T-helper 22 cell (primary cell): ENCODE measurements around the gene ADM5.

Experiments used
- DNase-seq: peaks from one replicate; pipeline ENCODE4 v3.0.0-alpha.2; 2020; ENCODE audit warnings: low read depth

Gene ADM5

DNA sequence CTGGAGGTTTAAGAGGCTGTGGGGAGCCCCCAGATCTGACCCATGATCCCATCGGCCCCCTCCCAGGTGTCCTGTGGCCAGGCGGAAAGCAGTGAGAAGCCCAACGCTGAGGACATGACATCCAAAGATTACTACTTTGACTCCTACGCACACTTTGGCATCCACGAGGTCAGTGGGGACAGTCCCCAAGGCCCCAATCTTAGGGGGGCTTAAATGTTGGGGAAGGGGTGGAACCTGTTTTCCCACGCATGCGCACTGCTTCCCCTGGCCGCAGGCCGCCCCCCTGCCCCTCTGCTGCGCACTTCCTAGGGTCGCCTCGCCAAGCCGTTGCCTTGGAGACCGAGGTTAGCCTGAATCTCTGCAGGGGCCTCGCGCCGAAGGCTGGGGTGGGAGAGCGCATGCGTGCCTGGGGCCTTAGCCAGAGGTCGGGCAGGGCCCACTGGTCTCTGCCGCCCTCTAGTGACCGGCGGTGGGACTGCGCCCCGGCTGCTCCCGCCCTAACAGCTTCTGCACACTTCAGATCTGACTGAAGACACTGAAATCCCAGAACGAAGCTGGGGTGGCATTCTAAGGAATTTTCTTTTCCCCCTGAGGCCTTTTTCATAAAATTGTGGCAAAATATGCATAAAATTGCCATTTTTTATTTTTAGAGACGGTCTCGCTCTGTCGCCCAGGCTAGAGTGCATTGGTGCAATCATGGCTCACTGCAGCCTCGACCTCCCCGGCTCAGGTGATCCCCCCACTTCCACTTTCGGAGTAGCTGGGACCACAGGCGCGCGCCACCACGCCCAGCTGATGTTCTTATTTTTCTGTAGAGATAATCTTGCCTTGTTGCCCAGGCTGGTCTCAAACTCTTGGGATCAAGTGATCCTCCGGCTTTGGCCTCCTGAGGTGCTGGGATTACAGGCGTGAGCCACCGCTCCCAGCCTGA, 8.7 kb upstream of the ADM5 start:
- DNase-seq: peak; percentile 79

GRCh38 chr19:49681830-49682229, 7.6 kb upstream of the ADM5 start:
- DNase-seq: no peak

DNA sequence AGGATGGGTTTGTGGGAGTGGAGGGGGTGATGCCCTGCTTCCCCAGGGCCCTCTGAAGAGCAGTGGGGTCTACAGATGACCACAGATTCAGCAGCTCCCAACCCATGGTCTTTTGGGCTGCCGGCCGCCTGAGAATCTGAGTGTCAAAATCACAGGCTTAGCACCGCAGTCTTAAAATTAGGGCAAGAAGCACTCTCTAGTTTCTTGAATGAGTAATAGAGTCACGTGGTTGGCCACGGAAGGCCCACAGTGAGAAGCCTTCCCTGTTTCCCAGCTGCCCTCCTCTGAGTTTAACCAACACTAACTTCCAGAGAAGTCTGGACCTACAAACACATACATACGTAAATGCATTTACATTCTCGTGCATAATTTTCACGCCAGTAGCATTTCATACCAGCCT, 7.1 kb upstream of the ADM5 start:
- DNase-seq: no peak

DNA sequence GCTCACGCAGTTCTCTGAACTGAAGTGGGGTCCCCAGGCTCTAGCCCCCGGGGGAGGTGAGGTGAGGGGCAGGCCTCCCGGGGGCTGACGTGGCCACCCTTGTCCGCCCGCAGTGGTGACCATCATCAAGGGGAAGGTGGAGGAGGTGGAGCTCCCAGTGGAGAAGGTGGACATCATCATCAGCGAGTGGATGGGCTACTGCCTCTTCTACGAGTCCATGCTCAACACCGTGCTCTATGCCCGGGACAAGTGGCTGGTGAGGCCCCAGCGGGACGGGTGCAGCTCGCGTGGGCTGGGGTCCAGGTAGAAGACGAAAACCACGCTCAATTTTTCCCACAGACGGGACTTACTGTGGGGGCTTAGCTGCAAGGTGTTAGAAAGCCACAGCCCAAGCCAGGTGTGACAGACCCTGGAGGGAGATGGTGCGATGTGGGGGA, 5.6 kb upstream of the ADM5 start:
- DNase-seq: no peak

DNA sequence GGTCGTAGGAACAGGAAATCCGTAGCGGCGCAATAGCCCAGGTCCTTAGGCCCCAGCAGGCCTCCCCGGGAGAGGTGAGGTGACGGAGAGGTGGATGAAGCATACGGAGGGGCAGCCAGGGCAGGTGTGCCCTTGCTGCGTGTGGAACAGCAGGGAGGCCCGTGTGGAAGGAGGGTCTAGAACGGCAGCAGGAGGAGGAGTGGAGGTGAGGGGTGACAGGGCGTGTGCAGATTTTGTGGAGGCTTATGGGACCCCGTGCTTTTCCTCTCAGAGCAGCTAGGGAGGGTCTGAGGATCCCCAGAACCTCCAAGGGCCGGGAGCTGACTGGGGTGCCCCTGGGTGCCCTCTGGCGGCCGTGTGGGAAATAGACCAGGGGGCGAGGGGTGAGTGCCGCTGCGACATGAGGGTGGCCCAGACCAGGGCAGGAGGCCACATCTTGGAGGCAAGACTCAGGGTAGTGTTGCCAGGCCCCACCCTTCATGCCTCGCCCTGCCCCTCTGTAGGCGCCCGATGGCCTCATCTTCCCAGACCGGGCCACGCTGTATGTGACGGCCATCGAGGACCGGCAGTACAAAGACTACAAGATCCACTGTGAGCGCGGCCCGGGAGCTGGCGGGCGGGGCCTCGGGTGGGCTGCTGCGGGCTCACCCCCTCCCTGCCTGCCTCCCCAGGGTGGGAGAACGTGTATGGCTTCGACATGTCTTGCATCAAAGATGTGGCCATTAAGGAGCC, 5.0 kb upstream of the ADM5 start:
- DNase-seq: no peak

- DNase-seq: no peak
Observed at GRCh38 chr19:49684983-49685553, 4.3 kb upstream of the ADM5 start.

GRCh38 chr19:49685845-49686332, 3.5 kb upstream of the ADM5 start:
- no peak for DNase-seq

GRCh38 chr19:49686503-49687088, 2.8 kb upstream of the ADM5 start:
- no peak for DNase-seq

DNA sequence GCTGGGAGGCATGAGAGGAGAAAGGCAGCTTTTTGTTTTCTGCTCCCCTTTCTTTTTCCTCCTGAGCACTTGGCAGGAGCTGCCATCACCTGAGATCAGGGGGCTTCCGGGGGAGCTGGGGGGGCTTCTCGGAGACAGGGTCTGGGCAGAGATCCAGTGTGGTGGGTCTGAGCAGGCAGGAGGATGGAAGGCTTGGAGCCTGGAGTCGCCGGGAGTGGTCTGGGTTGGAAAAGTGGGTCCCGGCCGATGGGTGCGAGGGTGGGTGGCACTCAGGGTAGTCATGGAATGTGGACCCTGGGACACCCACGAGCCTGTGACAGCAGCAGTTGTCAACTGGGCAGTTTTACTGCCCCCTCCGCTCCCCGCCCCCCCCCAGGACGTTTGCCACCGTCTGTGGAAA, 2.2 kb upstream of the ADM5 start:
- no peak for DNase-seq

DNA sequence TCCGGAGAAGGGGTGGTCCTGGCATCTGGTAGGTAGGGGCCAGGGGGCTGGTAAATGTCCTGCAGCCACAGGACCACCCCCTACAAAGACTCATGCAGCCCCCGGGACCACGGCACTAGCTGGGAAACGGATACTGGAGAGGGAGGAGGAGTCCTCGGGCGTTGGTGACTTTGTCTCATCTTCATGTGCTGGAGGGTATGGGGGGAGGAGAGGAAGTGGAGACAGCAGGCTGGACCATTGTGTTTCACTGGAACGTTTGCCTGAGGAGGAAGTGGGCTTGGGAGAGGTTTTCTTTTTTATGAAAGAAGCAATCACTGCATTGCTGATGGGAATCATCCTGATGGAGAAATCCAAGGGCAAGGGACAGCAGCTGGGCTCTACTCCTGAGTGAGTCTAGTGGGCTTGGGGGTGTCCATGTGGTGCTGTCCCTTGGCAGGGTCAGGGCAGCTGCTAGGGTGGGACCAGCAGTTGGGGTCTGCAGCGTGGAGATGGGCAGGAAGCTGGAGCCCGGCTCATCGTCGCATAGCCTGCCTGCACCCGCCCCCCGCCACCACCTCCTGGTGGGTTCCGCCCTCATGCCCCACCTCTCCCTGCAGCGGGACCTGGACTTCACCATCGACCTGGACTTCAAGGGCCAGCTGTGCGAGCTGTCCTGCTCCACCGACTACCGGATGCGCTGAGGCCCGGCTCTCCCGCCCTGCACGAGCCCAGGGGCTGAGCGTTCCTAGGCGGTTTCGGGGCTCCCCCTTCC, 1.7 kb upstream of the ADM5 start:
- DNase-seq: no peak

- no peak for DNase-seq
Observed at GRCh38 chr19:49688531-49689132, 762 bp upstream of the ADM5 start.

GRCh38 chr19:49690079-49690655, 773 bp downstream of the ADM5 start:
- no peak for DNase-seq

- DNase-seq: peak; percentile 33
Observed at GRCh38 chr19:49690656-49691242, 1.4 kb downstream of the ADM5 start, which contains the start of gene CPT1C. Gene CPT1C, plus strand, starts transcription at chr19:49691116. Its CDS starts 1,137 bp downstream, at chr19:49692253.

- DNase-seq: no peak
Observed at GRCh38 chr19:49691243-49692146, 2.1 kb downstream of the ADM5 start.

DNA sequence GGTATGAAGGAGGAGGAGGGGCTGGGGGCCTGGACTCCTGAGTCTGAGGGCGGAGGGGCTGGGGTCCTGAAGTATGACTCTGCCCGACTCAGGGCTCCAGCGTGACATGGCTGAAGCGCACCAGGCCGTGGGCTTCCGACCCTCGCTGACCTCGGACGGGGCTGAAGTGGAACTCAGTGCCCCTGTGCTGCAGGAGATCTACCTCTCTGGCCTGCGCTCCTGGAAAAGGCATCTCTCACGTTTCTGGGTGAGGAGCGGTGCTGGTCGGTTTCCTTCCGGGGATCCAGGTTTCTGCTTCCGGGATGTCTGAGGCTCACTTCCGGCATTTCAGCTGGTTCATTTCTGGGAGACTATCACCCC, 2.7 kb downstream of the ADM5 start:
- DNase-seq: no peak

GRCh38 chr19:49696115-49696514, 6.7 kb downstream of the ADM5 start:
- DNase-seq: no peak

- no peak for DNase-seq
Observed at GRCh38 chr19:49696865-49697264, 7.5 kb downstream of the ADM5 start.

GRCh38 chr19:49699364-49699763, 10.0 kb downstream of the ADM5 start:
- no peak for DNase-seq

DNA sequence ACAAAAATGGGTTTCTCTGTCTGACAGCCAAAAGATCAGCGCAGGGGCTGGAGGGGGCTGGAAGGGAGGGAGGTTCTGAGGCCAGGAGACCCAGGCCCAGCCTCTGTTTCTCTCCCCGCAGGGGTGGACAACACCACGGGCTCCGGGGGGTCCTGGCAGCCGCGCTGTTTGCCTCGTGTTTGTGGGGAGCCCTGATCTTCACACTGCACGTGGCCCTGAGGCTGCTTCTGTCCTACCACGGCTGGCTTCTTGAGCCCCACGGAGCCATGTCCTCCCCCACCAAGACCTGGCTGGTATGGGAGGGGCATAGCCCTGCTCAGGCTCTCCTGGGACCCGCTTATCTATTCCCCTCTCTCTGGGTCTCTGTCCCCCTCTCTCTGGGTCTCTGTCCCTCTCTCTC, 11.2 kb downstream of the ADM5 start:
- no peak for DNase-seq
